ENCODE data around the gene FCGR1A.
"Not testable (repeated sequence)": the region's sequence is repeated elsewhere in the genome, so short reads cannot be mapped to it uniquely, and the experiment has no call there.

DNA sequence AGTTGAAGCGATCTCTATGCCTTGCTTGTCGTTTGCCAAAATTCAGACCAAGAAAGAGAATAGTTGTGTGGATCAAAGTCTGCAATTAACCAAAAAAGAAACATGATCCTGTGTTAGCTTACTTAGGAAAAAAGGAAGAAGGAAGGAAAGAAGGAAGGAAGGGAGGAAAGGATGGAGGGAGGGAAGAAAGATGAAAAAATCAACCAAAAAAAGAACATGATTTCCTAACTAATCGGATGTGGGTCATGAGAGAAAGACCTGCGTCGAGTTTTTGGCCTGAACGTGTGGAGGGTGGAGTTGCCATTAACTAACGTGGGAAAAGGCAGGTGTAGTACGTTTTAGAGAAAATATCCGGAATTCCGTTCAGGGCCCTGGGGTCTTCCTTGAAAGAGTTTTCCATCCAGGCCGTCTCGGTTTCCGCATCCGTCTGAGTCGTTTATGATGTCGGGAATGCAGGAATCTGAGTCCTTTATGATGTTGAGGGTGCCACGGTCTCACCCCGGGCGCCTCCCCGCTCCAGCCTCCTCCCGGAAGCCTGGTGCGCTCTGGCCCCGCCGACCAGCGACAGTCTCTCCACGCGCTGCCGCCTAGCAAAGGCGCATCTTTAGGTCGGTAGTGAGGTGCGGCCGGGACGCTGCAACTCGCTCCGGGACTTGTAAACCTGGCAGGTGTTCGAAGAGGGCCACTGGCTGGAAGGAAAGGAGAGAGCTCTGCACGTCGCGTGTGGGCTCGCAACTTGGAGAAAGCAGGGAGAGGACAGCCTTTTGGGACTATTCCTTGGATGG is 34.9 kb upstream of the FCGR1A start:
- not testable (repeated sequence) for TF ChIP-seq NR3C1 (CRISPR knock-in tag; IDR thresholded peaks at IDR 0.05); SMARCB1 (IDR thresholded peaks at IDR 0.05; ENCODE audit: insufficient read length, low read depth); KAT7 (CRISPR knock-in tag; IDR thresholded peaks at IDR 0.05; ENCODE audit: borderline replicate concordance); GTF2F1 (IDR thresholded peaks at IDR 0.05; ENCODE audit: low read depth, low read length); ELF4 (CRISPR knock-in tag; IDR thresholded peaks at IDR 0.05); IRF2 (CRISPR knock-in tag; IDR thresholded peaks at IDR 0.05); PTTG1 (tag; IDR thresholded peaks at IDR 0.05; ENCODE audit: low read depth); POLR2AphosphoS2 (IDR thresholded peaks at IDR 0.05; ENCODE audit: low read length); SLC30A9 (CRISPR knock-in tag; IDR thresholded peaks at IDR 0.05); SIX5 (IDR thresholded peaks at IDR 0.05; ENCODE audit: borderline replicate concordance in 1 of 2, insufficient read depth in 1 of 2, low read depth in 1 of 2, low read length in 2 of 2)
- TF ChIP-seq, protein P1, sequence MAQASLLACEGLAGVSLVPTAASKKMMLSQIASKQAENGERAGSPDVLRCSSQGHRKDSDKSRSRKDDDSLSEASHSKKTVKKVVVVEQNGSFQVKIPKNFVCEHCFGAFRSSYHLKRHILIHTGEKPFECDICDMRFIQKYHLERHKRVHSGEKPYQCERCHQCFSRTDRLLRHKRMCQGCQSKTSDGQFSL (CRISPR knock-in tag; IDR thresholded peaks at IDR 0.05): not testable (repeated sequence)
- TF ChIP-seq, protein P1 (tag; IDR thresholded peaks at IDR 0.05): not testable (repeated sequence)
- TF ChIP-seq, protein P2, sequence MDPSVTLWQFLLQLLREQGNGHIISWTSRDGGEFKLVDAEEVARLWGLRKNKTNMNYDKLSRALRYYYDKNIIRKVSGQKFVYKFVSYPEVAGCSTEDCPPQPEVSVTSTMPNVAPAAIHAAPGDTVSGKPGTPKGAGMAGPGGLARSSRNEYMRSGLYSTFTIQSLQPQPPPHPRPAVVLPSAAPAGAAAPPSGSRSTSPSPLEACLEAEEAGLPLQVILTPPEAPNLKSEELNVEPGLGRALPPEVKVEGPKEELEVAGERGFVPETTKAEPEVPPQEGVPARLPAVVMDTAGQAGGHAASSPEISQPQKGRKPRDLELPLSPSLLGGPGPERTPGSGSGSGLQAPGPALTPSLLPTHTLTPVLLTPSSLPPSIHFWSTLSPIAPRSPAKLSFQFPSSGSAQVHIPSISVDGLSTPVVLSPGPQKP (CRISPR knock-in tag; IDR thresholded peaks at IDR 0.05): not testable (repeated sequence)

All from K562 (cell line).